Tongue (tissue), 2 donors: ENCODE measurements around the gene DOK6. TPM values are rescaled to one million over a fixed set of nuclear protein-coding genes. Genes with fewer than 3 reads are reported as not detected.

Experiments used
- DNase-seq: peaks from one replicate; pipeline ENCODE4 v3.0.0-alpha.2; 2015
- total RNA-seq: library from RNA; depleted of rRNA; stranded (reverse); fragments of >200 nt; gene quantifications from one replicate; pipeline ENCODE4 v1.2.3, GENCODE V29; 2014

Gene DOK6
- total RNA-seq, 1 donor from 2014 or later, result 3.9 TPM

GRCh38 chr18:69435000-69435399, 34.3 kb downstream of the DOK6 start:
- no peak for DNase-seq

- no peak for DNase-seq
These were observed 43.5 kb downstream of the DOK6 start for GRCh38 chr18:69444221-69444620.

GRCh38 chr18:69447886-69448285, 47.2 kb downstream of the DOK6 start:
- no peak for DNase-seq

- DNase-seq, result no peak
These were observed 54.4 kb downstream of the DOK6 start for GRCh38 chr18:69455125-69455524.

GRCh38 chr18:69469444-69469919, 68.8 kb downstream of the DOK6 start:
- DNase-seq, result no peak

GRCh38 chr18:69480460-69480859, 79.8 kb downstream of the DOK6 start:
- no peak for DNase-seq

GRCh38 chr18:69483574-69483973, 82.9 kb downstream of the DOK6 start:
- DNase-seq, result no peak

- DNase-seq, result no peak
These were observed 84.2 kb downstream of the DOK6 start for GRCh38 chr18:69484699-69485396.

- DNase-seq, result no peak
These were observed 87.1 kb downstream of the DOK6 start for GRCh38 chr18:69487488-69488394.

GRCh38 chr18:69490072-69490471, 89.4 kb downstream of the DOK6 start:
- no peak for DNase-seq

GRCh38 chr18:69490813-69491212, 90.1 kb downstream of the DOK6 start:
- no peak for DNase-seq

- DNase-seq, result no peak
These were observed 90.9 kb downstream of the DOK6 start for GRCh38 chr18:69491576-69491975.

- DNase-seq, result no peak
These were observed 92.2 kb downstream of the DOK6 start for GRCh38 chr18:69492861-69493260.

- no peak for DNase-seq
These were observed 94.2 kb downstream of the DOK6 start for GRCh38 chr18:69494841-69495240.

GRCh38 chr18:69495338-69495737, 94.7 kb downstream of the DOK6 start:
- DNase-seq, result no peak

GRCh38 chr18:69495841-69496533, 95.3 kb downstream of the DOK6 start:
- no peak for DNase-seq

- no peak for DNase-seq
These were observed 118.3 kb downstream of the DOK6 start for GRCh38 chr18:69518989-69519388.

GRCh38 chr18:69523582-69523981, 122.9 kb downstream of the DOK6 start:
- DNase-seq, result no peak

GRCh38 chr18:69528435-69528834, 127.7 kb downstream of the DOK6 start:
- DNase-seq, result no peak

GRCh38 chr18:69529151-69529550, 128.5 kb downstream of the DOK6 start:
- no peak for DNase-seq

- DNase-seq, result no peak
These were observed 131.3 kb downstream of the DOK6 start for GRCh38 chr18:69531973-69532372.

GRCh38 chr18:69537183-69537582, 136.5 kb downstream of the DOK6 start:
- DNase-seq, result no peak

GRCh38 chr18:69538849-69539248, 138.2 kb downstream of the DOK6 start:
- DNase-seq, result no peak
